Glomerular endothelial cell (primary cell): Measurements from ENCODE around the gene CREB3L2. TPM values are rescaled to one million over a fixed set of nuclear protein-coding genes. Genes with fewer than 3 reads are reported as not detected.
"Not testable (repeated sequence)": the region's sequence is repeated elsewhere in the genome, so short reads cannot be mapped to it uniquely, and the experiment has no call there.

Experiments
- DNase-seq: peaks from one replicate; pipeline ENCODE4 v3.0.0-alpha.2; 2011; ENCODE audit warnings: low read depth, low spot score; ENCODE audit errors: extremely low read depth
- total RNA-seq: library from RNA; depleted of rRNA; stranded (reverse); fragments of >200 nt; gene quantifications from 2 replicates; pipeline ENCODE4 v1.2.3, GENCODE V29; 2015

Gene CREB3L2, protein sequence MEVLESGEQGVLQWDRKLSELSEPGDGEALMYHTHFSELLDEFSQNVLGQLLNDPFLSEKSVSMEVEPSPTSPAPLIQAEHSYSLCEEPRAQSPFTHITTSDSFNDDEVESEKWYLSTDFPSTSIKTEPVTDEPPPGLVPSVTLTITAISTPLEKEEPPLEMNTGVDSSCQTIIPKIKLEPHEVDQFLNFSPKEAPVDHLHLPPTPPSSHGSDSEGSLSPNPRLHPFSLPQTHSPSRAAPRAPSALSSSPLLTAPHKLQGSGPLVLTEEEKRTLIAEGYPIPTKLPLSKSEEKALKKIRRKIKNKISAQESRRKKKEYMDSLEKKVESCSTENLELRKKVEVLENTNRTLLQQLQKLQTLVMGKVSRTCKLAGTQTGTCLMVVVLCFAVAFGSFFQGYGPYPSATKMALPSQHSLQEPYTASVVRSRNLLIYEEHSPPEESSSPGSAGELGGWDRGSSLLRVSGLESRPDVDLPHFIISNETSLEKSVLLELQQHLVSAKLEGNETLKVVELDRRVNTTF
- total RNA-seq, result 36.0 and 56.1 TPM in 2 replicates

DNA sequence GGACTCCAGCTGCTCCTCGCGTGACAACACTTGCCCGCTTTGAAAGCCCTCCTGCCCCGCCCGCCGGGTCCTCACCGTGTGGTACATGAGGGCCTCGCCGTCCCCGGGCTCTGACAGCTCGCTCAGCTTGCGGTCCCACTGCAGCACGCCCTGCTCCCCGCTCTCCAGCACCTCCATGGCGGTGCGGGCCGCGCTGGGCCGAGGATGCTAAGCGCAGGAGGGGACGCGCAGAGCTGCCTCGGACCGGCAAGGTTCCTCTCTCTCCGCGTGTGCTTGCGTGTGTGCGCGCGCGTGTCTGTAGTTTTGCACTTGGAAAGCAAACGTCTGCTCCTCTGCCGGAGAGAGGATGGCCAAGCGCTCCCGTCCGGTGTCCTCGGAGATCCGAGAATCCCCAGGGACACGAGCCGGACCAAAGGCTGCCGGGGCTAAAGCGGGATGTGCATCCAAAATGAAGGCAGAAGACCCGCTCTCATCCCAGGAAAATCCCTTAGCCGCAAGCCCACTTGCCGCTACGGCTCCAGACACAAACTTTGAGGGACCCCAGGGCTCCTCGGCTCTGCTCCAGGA, at the start of gene CREB3L2:
Gene CREB3L2 (minus strand): TSS at position 558 of the 567 bp plus-strand sequence. CDS start 381 bp downstream, at position 177.
- no peak for DNase-seq

GRCh38 chr7:138049505-138050116, 47.7 kb upstream of the CREB3L2 start:
- DNase-seq, result no peak

- DNase-seq, result no peak
Observed at GRCh38 chr7:138047907-138048306, 46.0 kb upstream of the CREB3L2 start.

DNA sequence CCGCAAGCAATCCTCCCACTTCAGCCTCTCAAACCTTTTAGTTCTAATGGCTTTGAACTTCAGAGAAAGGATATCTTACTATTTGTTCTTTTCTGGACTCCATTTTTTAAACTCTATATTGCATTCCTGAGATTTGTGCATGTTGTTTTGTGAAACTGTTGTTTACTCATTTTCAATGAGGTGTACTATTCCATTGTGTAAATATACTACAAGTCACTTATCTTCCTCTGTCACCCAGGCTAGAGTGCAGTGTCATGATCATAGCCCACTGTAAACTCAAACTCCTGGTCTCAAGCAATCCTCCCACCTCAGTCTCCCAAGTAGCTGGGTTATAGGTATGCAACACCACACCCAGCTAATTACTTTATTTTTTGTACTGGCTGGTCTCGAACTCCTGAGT, 43.0 kb upstream of the CREB3L2 start:
- no peak for DNase-seq

GRCh38 chr7:138040063-138040462, 38.2 kb upstream of the CREB3L2 start:
- not testable (repeated sequence) for DNase-seq

GRCh38 chr7:138036135-138036534, 34.2 kb upstream of the CREB3L2 start:
- no peak for DNase-seq

- no peak for DNase-seq
Observed at GRCh38 chr7:138033241-138033640, 31.4 kb upstream of the CREB3L2 start.

- DNase-seq, result no peak
Observed at GRCh38 chr7:138032770-138033169, 30.9 kb upstream of the CREB3L2 start.

GRCh38 chr7:138032186-138032585, 30.3 kb upstream of the CREB3L2 start:
- no peak for DNase-seq

- DNase-seq, result no peak
Observed at GRCh38 chr7:138030679-138031351, 28.9 kb upstream of the CREB3L2 start.

GRCh38 chr7:138029941-138030340, 28.1 kb upstream of the CREB3L2 start:
- no peak for DNase-seq

DNA sequence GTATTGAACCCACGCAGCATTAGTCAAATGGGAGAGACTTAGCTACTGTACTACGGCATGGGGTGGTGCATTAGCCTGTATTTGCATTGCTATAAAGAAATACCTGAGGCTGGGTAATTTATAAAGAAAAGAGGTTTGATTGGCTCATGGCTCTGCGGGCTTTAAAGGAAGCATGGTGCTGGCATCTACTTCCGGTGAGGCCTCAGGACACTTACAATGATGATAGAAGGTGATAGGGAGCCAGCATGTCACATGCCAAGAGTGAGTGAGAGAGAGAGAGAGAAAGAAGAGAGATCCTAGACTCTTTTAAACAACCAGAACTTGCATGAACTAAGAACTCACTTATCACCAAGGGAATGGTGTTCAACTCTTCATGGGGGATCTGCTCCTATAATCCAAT, 27.2 kb upstream of the CREB3L2 start:
- DNase-seq, result no peak

GRCh38 chr7:138027100-138027499, 25.2 kb upstream of the CREB3L2 start:
- DNase-seq, result no peak

DNA sequence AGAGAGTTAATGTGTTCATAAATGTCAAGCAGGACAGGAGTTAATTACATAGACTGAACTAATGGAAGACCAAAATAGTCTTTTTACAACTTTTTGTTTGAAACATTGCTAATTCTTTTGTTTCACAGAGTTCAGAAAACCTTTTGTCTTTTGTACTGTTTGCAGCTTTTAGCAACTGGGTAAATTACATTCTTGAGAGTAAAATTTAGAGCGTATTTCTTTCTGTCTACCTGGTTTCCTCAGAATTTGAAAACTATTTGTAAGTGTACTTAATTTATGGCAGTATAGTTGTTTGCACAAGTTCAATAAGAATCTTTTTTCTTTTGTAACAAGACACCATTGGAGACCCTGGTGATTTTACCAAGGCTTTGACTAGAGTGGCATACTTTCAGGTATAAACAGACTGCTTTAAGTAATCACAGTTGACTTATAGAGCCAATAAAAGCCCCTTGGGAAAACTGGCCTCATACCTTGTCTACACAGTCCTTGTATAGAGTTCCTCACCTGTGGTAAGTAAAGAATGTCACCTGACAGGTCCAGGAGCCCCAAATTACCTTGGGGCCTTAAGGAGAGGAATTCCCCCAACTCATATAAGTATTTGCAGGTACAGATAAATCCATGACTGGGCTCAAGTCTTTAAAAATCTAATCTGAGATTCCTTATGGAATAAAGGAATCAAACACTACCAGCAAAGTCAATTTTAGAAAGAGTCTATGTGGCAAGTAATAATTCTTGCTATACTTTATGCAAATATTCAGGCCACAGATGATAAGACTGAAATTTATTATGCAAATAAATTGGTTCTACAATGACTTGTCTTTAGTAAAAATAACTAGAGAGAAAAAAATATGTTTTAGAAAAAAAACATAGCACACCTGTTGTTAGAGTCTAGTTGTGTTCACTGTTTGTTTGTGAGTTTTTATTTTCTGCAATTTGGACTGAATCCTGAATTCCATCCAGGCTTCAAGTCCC, 23.6 kb upstream of the CREB3L2 start:
- DNase-seq, result no peak

GRCh38 chr7:138024765-138025164, 22.9 kb upstream of the CREB3L2 start:
- no peak for DNase-seq

GRCh38 chr7:138024343-138024691, 22.4 kb upstream of the CREB3L2 start:
- no peak for DNase-seq

- DNase-seq, result no peak
Observed at GRCh38 chr7:138023618-138024342, 21.9 kb upstream of the CREB3L2 start.

- DNase-seq, result no peak
Observed at GRCh38 chr7:138021889-138022288, 20.0 kb upstream of the CREB3L2 start.

DNA sequence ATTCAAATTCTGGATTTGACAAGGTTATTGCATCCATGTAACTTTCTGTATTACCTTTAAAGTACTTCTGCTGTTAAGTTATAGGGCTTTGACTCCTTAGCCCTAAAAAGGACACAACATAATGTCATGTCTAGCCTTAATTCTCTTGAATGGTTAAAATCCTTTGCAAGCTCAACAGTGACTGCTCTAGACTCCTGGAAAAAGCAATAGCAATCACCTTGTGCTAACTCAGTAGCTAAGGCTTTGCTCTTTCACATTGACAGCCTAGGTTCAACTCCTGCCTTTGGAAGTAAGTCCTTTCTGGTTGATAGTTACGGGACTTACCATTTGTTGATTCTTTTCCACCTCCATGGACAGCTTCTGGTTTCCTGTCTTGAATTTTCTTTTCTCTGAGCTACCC, 16.1 kb upstream of the CREB3L2 start:
- DNase-seq, result no peak
